Activated naive CD4-positive, alpha-beta T cell treated with Interleukin-2 at 50 U/mL for 16 hours (primary cell): Measurements from ENCODE around the gene TBC1D17.
A peak's percentile ranks its signal among the peaks of the same experiment; 100 is the strongest.

Source experiments
- DNase-seq: peaks from one replicate; pipeline ENCODE4 v3.0.0-alpha.2; 2020

The TBC1D17 gene

GRCh38 chr19:49877020-49877878, at the start of gene TBC1D17, which contains the start of gene AKT1S1:
Gene TBC1D17, plus strand, starts transcription at chr19:49877702. Its CDS starts 22 bp downstream, at chr19:49877724.
Gene AKT1S1, minus strand, starts transcription at chr19:49877355. Its CDS starts 4,060 bp downstream, at chr19:49873295.
- peak; percentile 99 for DNase-seq

GRCh38 chr19:49829200-49829599, 48.3 kb upstream of the TBC1D17 start:
- no peak for DNase-seq

- no peak for DNase-seq
Measured at GRCh38 chr19:49829721-49830120, 47.8 kb upstream of the TBC1D17 start.

GRCh38 chr19:49830766-49831165, 46.7 kb upstream of the TBC1D17 start:
- DNase-seq: no peak

- no peak for DNase-seq
Measured at GRCh38 chr19:49831592-49831991, 45.9 kb upstream of the TBC1D17 start.

- DNase-seq: no peak
Measured at GRCh38 chr19:49832556-49832955, 44.9 kb upstream of the TBC1D17 start.

GRCh38 chr19:49833599-49833998, 43.9 kb upstream of the TBC1D17 start:
- no peak for DNase-seq

GRCh38 chr19:49835562-49835961, 41.9 kb upstream of the TBC1D17 start:
- no peak for DNase-seq

GRCh38 chr19:49836176-49837008, 41.1 kb upstream of the TBC1D17 start:
- no peak for DNase-seq

GRCh38 chr19:49837009-49837310, 40.5 kb upstream of the TBC1D17 start:
- DNase-seq: no peak

GRCh38 chr19:49837425-49837824, 40.1 kb upstream of the TBC1D17 start:
- no peak for DNase-seq

- no peak for DNase-seq
Measured at GRCh38 chr19:49838885-49839588, 38.5 kb upstream of the TBC1D17 start.

- no peak for DNase-seq
Measured at GRCh38 chr19:49839713-49840112, 37.8 kb upstream of the TBC1D17 start.

- no peak for DNase-seq
Measured at GRCh38 chr19:49840321-49840720, 37.2 kb upstream of the TBC1D17 start.

GRCh38 chr19:49840736-49841249, 36.7 kb upstream of the TBC1D17 start:
- no peak for DNase-seq

- no peak for DNase-seq
Measured at GRCh38 chr19:49843265-49843664, 34.2 kb upstream of the TBC1D17 start.

- no peak for DNase-seq
Measured at GRCh38 chr19:49844138-49845095, 33.1 kb upstream of the TBC1D17 start.

GRCh38 chr19:49845414-49845813, 32.1 kb upstream of the TBC1D17 start:
- DNase-seq: no peak

- no peak for DNase-seq
Measured at GRCh38 chr19:49846408-49846807, 31.1 kb upstream of the TBC1D17 start.

- DNase-seq: no peak
Measured at GRCh38 chr19:49847731-49848696, 29.5 kb upstream of the TBC1D17 start.

- no peak for DNase-seq
Measured at GRCh38 chr19:49848938-49849337, 28.6 kb upstream of the TBC1D17 start.
